HCT116 (cell line): ENCODE measurements around the gene OR5AC2. TPM values are rescaled to one million over a fixed set of nuclear protein-coding genes. Genes with fewer than 3 reads are reported as not detected.

Experiments
- ATAC-seq: fragments of 200-7000 bp; cut with Tn5 transposase; 2 replicates; pipeline ENCODE4 v1.9.1; 2020; ENCODE audit warnings: mild to moderate bottlenecking, moderate library complexity
- BruUV-seq: library from RNA; stranded (reverse); fragments of 400-500 nt; replicated peaks from 2 replicates; lab custom pipeline; 2021; lab: Mats Ljungman, UMichigan
- CTCF ChIA-PET: fragments of 300-600 bp; sonication (Branson Sonifier 250); formaldehyde crosslinking; loops from one replicate; lab custom pipeline; 2021; ENCODE audit warnings: antibody characterized with exemption; lab: Charles Lee
- POLR2A ChIA-PET: fragments of 300-600, 350-600 bp; sonication (Branson Sonifier 250); formaldehyde crosslinking; loops from one replicate; lab custom pipeline; 2021; ENCODE audit warnings: antibody characterized with exemption; lab: Charles Lee
- RAD21 ChIA-PET, 2 experiments: fragments of 300-600 bp; sonication (Branson Sonifier 250); formaldehyde crosslinking; loops; one replicate each; lab custom pipeline; 2023; ENCODE audit warnings: low total read pairs in 2 of 2; ENCODE audit not compliant: uncharacterized antibody in 2 of 2, unreplicated experiment in 2 of 2, low non-redundant PET in 1 of 2; lab: Charles Lee
- DNase-seq: peaks from one replicate; pipeline ENCODE4 v3.0.0-alpha.2; 2010; ENCODE audit warnings: low read depth, low spot score
- H2AFZ ChIP-seq: fragments of 200-600 bp; shearing (Covaris generic), sonication (generic); 2 replicates; pipeline ENCODE4 v1.6.1; 2017; ENCODE audit warnings: low read depth, mixed run types, mixed read lengths, antibody characterized with exemption, low read length; ENCODE audit not compliant: poor library complexity, severe bottlenecking
- H3K27ac ChIP-seq: 2 replicates; pipeline ENCODE4 v1.5.1; 2012; ENCODE audit warnings: low read depth, low read length
- H3K27me3 ChIP-seq: fragments of 200-600 bp; sonication (generic); 2 replicates; pipeline ENCODE4 v1.6.1; 2016; ENCODE audit warnings: mixed run types, low read length, mixed read lengths; ENCODE audit not compliant: insufficient read depth
- H3K36me3 ChIP-seq, 2 experiments: fragments of 200-500 bp in 1 of 2; fragments of 200-600 bp in 1 of 2; sonication (Bioruptor generic) in 1 of 2; sonication (generic) in 1 of 2; 2 replicates each; pipeline versions ENCODE4 v1.5.1 to v1.6.1; 2014 to 2016; ENCODE audit warnings: low read length in 2 of 2, inconsistent platforms in 1 of 2, mixed read lengths in 1 of 2, mixed run types in 1 of 2; ENCODE audit not compliant: insufficient read depth in 2 of 2, control insufficient read depth in 1 of 2
- H3K4me1 ChIP-seq, 2 experiments: fragments of 200-600 bp in 1 of 2; sonication (generic) in 1 of 2; 2 replicates each; pipeline versions ENCODE4 v1.5.1 to v1.6.1; 2012 to 2017; ENCODE audit warnings: low read length in 2 of 2, inconsistent platforms in 1 of 2, mild to moderate bottlenecking in 1 of 2, mixed read lengths in 1 of 2, mixed run types in 1 of 2, moderate library complexity in 1 of 2; ENCODE audit not compliant: insufficient read depth in 2 of 2, control insufficient read depth in 1 of 2
- H3K4me2 ChIP-seq: fragments of 200-600 bp; sonication (generic); 2 replicates; pipeline ENCODE4 v1.6.1; 2017; ENCODE audit warnings: mixed run types, low read length, mixed read lengths
- H3K4me3 ChIP-seq, 2 experiments: fragments of 200-600 bp in 1 of 2; sonication (generic) in 1 of 2; replicated peaks in 1 of 2; 2 replicates each; pipeline ENCODE4 v1.5.1; 2011 to 2016; ENCODE audit warnings: low read length in 2 of 2, control low read depth in 1 of 2, low read depth in 1 of 2, mild to moderate bottlenecking in 1 of 2, mixed read lengths in 1 of 2, mixed run types in 1 of 2
- H3K79me2 ChIP-seq: fragments of 200-600 bp; sonication (generic); 2 replicates; pipeline ENCODE4 v1.6.1; 2017; ENCODE audit warnings: mild to moderate bottlenecking, mixed run types, low read length, moderate library complexity, mixed read lengths; ENCODE audit not compliant: insufficient read depth
- H3K9ac ChIP-seq: fragments of 200-600 bp; sonication (generic); 2 replicates; pipeline ENCODE4 v1.6.1; 2016; ENCODE audit warnings: low read length, mixed read lengths
- H3K9me2 ChIP-seq: fragments of 200-600 bp; sonication (generic), shearing (Covaris generic); 2 replicates; pipeline ENCODE4 v1.6.1; 2017; ENCODE audit warnings: mixed run types, mild to moderate bottlenecking, moderate library complexity; ENCODE audit not compliant: insufficient read depth
- H3K9me3 ChIP-seq, 2 experiments: fragments of 200-500 bp in 1 of 2; fragments of 200-600 bp in 1 of 2; sonication (Bioruptor generic) in 1 of 2; sonication (generic) in 1 of 2; 2 replicates each; pipeline ENCODE4 v1.6.1; 2014 to 2017; ENCODE audit warnings: low read length in 2 of 2, mixed read lengths in 2 of 2, inconsistent platforms in 1 of 2, low read depth in 1 of 2, mild to moderate bottlenecking in 1 of 2, mixed run types in 1 of 2, moderate library complexity in 1 of 2; ENCODE audit not compliant: control insufficient read depth in 1 of 2, insufficient read depth in 1 of 2
- H4K20me1 ChIP-seq: fragments of 200-600 bp; sonication (generic), shearing (Covaris generic); 2 replicates; pipeline ENCODE4 v1.6.1; 2017; ENCODE audit warnings: mixed run types, mild to moderate bottlenecking, moderate library complexity; ENCODE audit not compliant: insufficient read depth
- CBX3 ChIP-seq: IDR thresholded peaks from 2 replicates; pipeline ENCODE4 v1.6.1; 2012; ENCODE audit warnings: low read depth
- CEBPB ChIP-seq: IDR thresholded peaks from 2 replicates; pipeline ENCODE4 v1.6.1; 2012; ENCODE audit warnings: low read depth
- EGR1 ChIP-seq: IDR thresholded peaks from 2 replicates; pipeline ENCODE4 v1.6.1; 2012; ENCODE audit warnings: low read depth
- EZH2 ChIP-seq: fragments of 200-600 bp; sonication (generic); IDR thresholded peaks from 2 replicates; pipeline ENCODE4 v1.6.1; 2017; ENCODE audit warnings: antibody characterized with exemption, mixed run types
- JUND ChIP-seq: IDR thresholded peaks from 2 replicates; pipeline ENCODE4 v1.6.1; 2012
- POLR2A ChIP-seq: IDR thresholded peaks from 2 replicates; pipeline ENCODE4 v1.7.0; 2011; ENCODE audit warnings: borderline replicate concordance; ENCODE audit not compliant: insufficient read depth, insufficient read length; ENCODE audit errors: extremely low read depth
- SIN3A ChIP-seq: IDR thresholded peaks from 2 replicates; pipeline ENCODE4 v1.6.1; 2012; ENCODE audit warnings: low read depth
- SP1 ChIP-seq: IDR thresholded peaks from 2 replicates; pipeline ENCODE4 v1.6.1; 2012; ENCODE audit warnings: low read depth
- SRF ChIP-seq: IDR thresholded peaks from 2 replicates; pipeline ENCODE4 v1.6.1; 2012; ENCODE audit warnings: low read depth
- TCF7L2 ChIP-seq: IDR thresholded peaks from 2 replicates; pipeline ENCODE4 v1.7.0; 2011; ENCODE audit warnings: borderline replicate concordance, inconsistent platforms; ENCODE audit not compliant: insufficient read depth, insufficient read length; ENCODE audit errors: extremely low read depth
- YY1 ChIP-seq: IDR thresholded peaks from 2 replicates; pipeline ENCODE4 v1.6.1; 2011; ENCODE audit warnings: low read length, low read depth, moderate library complexity, mild to moderate bottlenecking; ENCODE audit not compliant: insufficient replicate concordance; ENCODE audit errors: extremely low read depth
- ZFX ChIP-seq: fragments of 450-650 bp; IDR thresholded peaks from 2 replicates; pipeline ENCODE4 v1.6.1; 2017
- ZNF274 ChIP-seq: fragments of 200-500 bp; sonication (Bioruptor generic); IDR thresholded peaks from 2 replicates; pipeline ENCODE4 v1.6.1; 2014; ENCODE audit warnings: mild to moderate bottlenecking, low read depth, low read length, inconsistent platforms
- intact Hi-C: fragments of 100-400 bp; cut with micrococcal nuclease; formaldehyde crosslinking; loops from 2 replicates; pipeline ENCODE4 v1.10.0; 2022
- total RNA-seq: library from RNA; stranded (reverse); gene quantifications from one replicate; pipeline ENCODE4 v1.2.1, GENCODE V29; 2021; ENCODE audit not compliant: unreplicated experiment
- TF ChIP-seq, protein P1 (sequence below): IDR thresholded peaks from 2 replicates; pipeline ENCODE4 v1.6.1; 2012
- TF ChIP-seq, protein P2 (sequence below): IDR thresholded peaks from 2 replicates; pipeline ENCODE4 v1.6.1; 2011; ENCODE audit warnings: mild to moderate bottlenecking, low read length, moderate library complexity; ENCODE audit not compliant: insufficient replicate concordance; ENCODE audit errors: extremely low read depth

OR5AC2 gene
- total RNA-seq, 1 experiment from 2014 or later = not detected

DNA sequence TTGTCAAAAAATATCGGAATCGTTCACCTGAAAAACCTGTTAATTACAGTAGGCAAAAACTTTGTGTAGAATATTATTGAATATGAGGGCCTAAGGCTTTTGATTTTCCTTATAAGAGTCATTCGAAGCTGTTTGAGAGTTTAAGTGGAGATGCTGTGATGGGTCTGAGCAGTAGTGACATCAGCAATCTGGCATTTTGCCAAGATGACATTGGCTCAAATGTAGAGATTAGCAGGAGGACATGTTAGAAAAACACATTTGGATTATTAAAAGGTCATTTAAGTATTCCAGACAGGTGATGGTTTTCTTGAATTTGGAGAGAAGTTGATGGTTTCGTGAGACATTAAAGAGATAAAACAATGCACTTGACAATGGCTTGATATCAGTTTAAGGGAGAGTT lies 12.9 kb downstream of the OR5AC2 start:
- 0 out of 2 replicates have a peak, but pooled peaks cover 4% of the 10 kb centered on the region for H3K9me2 ChIP-seq
- DNase-seq (no peak), ATAC-seq (no peak)
- no TSS peak for BruUV-seq
- no peaks in the 10 kb centered on the region for H4K20me1 ChIP-seq
- H3K27me3 ChIP-seq = no peaks in the 10 kb centered on the region
- intact Hi-C loops = no loop called here
- H3K9me3 ChIP-seq = no peaks in the 10 kb centered on the region
- POLR2A ChIA-PET = no interaction called here
- H3K4me3 ChIP-seq = no peak overlapping the region
- no peak overlapping the region for H3K4me2 ChIP-seq
- RAD21 ChIA-PET = no interaction called here
- H3K4me1 ChIP-seq = no peaks in the 10 kb centered on the region
- H2AFZ ChIP-seq = no peak overlapping the region
- no peaks in the 10 kb centered on the region for H3K79me2 ChIP-seq
- CTCF ChIA-PET = no interaction called here
- TF ChIP-seq POLR2A (no peak), TCF7L2 (no peak), SRF (no peak), JUND (no peak), CEBPB (no peak), EGR1 (no peak), YY1 (no peak), CBX3 (no peak), EZH2 (no peak), ZNF274 (no peak), SIN3A (no peak), SP1 (no peak), ZFX (no peak)
- TF ChIP-seq, protein P1, sequence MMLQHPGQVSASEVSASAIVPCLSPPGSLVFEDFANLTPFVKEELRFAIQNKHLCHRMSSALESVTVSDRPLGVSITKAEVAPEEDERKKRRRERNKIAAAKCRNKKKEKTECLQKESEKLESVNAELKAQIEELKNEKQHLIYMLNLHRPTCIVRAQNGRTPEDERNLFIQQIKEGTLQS = no peak
- TF ChIP-seq, protein P2, sequence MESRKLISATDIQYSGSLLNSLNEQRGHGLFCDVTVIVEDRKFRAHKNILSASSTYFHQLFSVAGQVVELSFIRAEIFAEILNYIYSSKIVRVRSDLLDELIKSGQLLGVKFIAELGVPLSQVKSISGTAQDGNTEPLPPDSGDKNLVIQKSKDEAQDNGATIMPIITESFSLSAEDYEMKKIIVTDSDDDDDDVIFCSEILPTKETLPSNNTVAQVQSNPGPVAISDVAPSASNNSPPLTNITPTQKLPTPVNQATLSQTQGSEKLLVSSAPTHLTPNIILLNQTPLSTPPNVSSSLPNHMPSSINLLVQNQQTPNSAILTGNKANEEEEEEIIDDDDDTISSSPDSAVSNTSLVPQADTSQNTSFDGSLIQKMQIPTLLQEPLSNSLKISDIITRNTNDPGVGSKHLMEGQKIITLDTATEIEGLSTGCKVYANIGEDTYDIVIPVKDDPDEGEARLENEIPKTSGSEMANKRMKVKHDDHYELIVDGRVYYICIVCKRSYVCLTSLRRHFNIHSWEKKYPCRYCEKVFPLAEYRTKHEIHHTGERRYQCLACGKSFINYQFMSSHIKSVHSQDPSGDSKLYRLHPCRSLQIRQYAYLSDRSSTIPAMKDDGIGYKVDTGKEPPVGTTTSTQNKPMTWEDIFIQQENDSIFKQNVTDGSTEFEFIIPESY = no peak
- TF ChIP-seq, all 23 proteins: peak for 0
- no peaks in the 10 kb centered on the region for H3K36me3 ChIP-seq
- no peak overlapping the region for H3K9ac ChIP-seq
- H3K27ac ChIP-seq = no peak overlapping the region
